Muscle of leg (tissue), 11 donors: ENCODE measurements around the gene ATP13A2. TPM values are rescaled to one million over a fixed set of nuclear protein-coding genes. Genes with fewer than 3 reads are reported as not detected.

Experiments
- DNase-seq: peaks from one replicate; pipeline ENCODE4 v3.0.0; 2013
- H3K27ac ChIP-seq: one replicate; pipeline ENCODE4 v1.5.1; 2013; ENCODE audit warnings: mild to moderate bottlenecking, low read length, control low read depth
- H3K27me3 ChIP-seq: one replicate; pipeline ENCODE4 v1.6.1; 2013; ENCODE audit warnings: low read length; ENCODE audit not compliant: control insufficient read depth, insufficient read depth
- H3K36me3 ChIP-seq: one replicate; pipeline ENCODE4 v1.6.1; 2013; ENCODE audit warnings: low read length; ENCODE audit not compliant: control insufficient read depth, insufficient read depth
- H3K4me1 ChIP-seq: one replicate; pipeline ENCODE4 v1.6.1; 2013; ENCODE audit warnings: low read length; ENCODE audit not compliant: control insufficient read depth, insufficient read depth
- H3K4me3 ChIP-seq: one replicate; pipeline ENCODE4 v1.5.1; 2013; ENCODE audit warnings: low read length, control low read depth
- H3K9me3 ChIP-seq: replicated peaks from 2 replicates; pipeline ENCODE4 v1.6.1; 2013; ENCODE audit warnings: low read depth, low read length; ENCODE audit not compliant: control insufficient read depth
- WGBS: methylation state at CpG from one replicate; pipeline ENCODE4 v1.1.5; 2013; ENCODE audit warnings: missing lambda C conversion rate; ENCODE audit not compliant: insufficient coverage; 5-methylcytosine and 5-hydroxymethylcytosine counted together
- polyA plus RNA-seq, 8 donors: library from polyadenylated mRNA; unstranded; fragments of 120-200 nt; gene quantifications; one replicate each; pipeline versions ENCODE4 v1.2.1 to v1.2.3, GENCODE V29; 2013; ENCODE audit warnings: inconsistent platforms in 1 of 8, low replicate concordance in 1 of 8; ENCODE audit not compliant: insufficient read length in 8 of 8, insufficient read depth in 1 of 8
- total RNA-seq: library from RNA; stranded (reverse); fragments of 120-200 nt; gene quantifications from one replicate; pipeline ENCODE4 v1.2.4, GENCODE V29; 2013

The ATP13A2 gene
- total and polyA plus RNA-seq, 9 donors = 8.8 to 25.0 (median 20.8) TPM

DNA sequence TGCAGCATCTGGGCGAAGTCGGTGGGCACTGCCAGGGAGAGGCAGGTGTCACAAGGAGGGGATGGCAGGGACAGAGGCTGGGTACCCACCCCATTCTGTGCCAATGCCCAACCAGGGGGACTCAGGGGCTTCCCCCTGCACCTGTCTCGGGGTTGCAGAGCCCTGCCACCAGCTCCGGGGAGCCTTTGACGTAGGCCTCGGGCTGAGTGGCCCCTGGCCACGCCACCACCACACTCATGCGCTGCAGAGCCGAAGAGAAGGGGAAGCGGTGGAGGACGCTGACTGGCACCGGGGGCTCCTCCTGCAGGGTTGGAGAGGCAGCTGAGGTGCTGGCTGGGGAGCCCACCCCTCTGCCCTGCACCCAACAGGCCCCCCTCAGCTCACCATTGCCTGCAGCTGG, 19.6 kb downstream of the ATP13A2 start:
- no peak overlapping the region for H3K27ac ChIP-seq
- DNase-seq = no peak
- no peaks in the 10 kb centered on the region for H3K4me1 ChIP-seq
- no peaks in the 10 kb centered on the region for H3K27me3 ChIP-seq
- no peaks in the 10 kb centered on the region for H3K9me3 ChIP-seq
- H3K36me3 ChIP-seq = peaks cover 50% of the 10 kb centered on the region
- 100% methylated on average over 6 of the region's 12 CpGs for whole genome bisulfite sequencing
- H3K4me3 ChIP-seq = no peak overlapping the region

DNA sequence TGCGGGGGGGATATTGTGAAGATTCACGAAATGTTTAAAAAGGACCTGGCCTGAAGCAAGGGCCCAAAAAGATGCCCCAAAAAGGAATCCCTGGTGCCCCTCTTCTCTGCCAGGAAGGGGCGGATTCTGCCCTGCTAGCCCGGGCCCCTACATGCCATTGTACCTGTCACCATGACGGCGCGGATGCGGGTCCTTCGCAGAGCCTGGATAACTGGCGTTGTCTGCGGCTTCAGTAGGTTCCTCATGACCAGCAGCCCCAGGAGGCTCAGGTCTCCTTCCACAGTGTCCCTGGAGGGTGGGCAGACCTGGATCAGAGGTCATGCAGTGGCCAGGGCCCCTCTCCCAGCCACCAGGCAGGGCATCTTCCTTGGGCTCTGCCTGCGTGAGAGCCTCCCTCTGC, 20.2 kb downstream of the ATP13A2 start:
- Histone ChIP-seq H3K9me3 (no peaks in the 10 kb centered on the region), H3K4me3 (no peak overlapping the region), H3K36me3 (peaks cover 50% of the 10 kb centered on the region), H3K4me1 (no peaks in the 10 kb centered on the region), H3K27me3 (no peaks in the 10 kb centered on the region), H3K27ac (no peak overlapping the region)
- no peak for DNase-seq
- 92% methylated on average over 11 of the region's 12 CpGs for WGBS

DNA sequence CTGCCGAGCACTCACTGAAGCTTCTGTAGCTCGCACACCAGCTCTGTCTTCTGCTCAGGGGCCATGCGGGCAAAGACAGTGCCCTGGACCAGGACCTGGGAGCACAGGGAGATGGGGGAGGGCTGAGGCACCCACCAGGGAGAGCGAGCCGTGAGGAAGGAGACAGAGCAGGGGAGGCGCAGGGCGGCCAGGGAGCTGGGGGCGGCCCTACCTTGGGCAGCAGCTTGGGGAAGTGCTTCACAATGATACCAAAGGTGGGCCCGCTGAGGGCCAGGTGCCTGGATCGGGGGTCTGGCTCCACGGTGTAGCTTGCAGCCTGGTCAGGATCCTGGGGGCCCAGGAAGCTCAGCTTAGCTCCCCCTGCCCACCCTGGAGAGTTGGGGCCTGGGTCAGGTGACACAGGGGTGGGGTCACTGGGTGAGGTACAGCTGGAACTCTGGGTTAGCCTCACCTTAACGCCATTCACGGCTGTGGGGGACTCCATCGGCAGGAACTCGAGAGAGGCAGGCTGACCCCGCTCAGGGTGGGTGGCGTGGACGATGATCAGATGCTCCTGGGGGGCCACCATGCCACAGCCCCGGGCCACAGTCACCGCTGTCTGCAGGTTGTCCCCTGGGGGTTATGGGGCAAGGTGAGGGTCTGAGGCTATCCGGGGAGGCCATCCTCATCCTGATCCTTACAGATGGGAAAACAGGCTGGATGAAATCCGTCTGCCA, 21.9 kb downstream of the ATP13A2 start:
- Histone ChIP-seq H3K36me3 (peaks cover 58% of the 10 kb centered on the region), H3K4me1 (peaks cover 3% of the 10 kb centered on the region), H3K4me3 (no peak overlapping the region), H3K27me3 (no peaks in the 10 kb centered on the region), H3K9me3 (no peaks in the 10 kb centered on the region), H3K27ac (no peak overlapping the region)
- DNase-seq = no peak
- 88% methylated on average over 20 of the region's 22 CpGs for WGBS

DNA sequence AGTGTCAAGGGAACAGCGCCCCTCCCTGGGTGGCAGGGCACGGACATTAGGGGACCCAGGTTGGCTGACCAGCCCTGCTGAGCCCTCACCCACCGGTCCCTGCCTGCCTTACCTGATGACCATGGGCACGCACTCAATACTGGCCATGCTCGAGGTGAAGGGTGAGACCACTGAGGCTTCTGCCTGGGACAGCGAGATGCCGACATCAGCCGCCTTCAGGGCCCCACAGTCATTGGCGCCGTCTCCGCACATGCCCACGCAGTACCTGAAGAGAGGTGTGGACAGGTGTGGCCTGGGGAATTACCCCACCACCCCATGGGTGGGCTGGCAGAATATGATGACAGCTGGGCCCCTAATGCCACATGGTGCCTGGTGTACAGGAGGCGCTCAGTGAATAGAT, 23.5 kb downstream of the ATP13A2 start:
- H3K27me3 ChIP-seq = no peaks in the 10 kb centered on the region
- H3K4me3 ChIP-seq = no peak overlapping the region
- H3K9me3 ChIP-seq = no peaks in the 10 kb centered on the region
- H3K4me1 ChIP-seq = peaks cover 9% of the 10 kb centered on the region
- 91% methylated on average over 6 of the region's 13 CpGs for WGBS
- no peak overlapping the region for H3K27ac ChIP-seq
- no peak for DNase-seq
- H3K36me3 ChIP-seq = peaks cover 50% of the 10 kb centered on the region

DNA sequence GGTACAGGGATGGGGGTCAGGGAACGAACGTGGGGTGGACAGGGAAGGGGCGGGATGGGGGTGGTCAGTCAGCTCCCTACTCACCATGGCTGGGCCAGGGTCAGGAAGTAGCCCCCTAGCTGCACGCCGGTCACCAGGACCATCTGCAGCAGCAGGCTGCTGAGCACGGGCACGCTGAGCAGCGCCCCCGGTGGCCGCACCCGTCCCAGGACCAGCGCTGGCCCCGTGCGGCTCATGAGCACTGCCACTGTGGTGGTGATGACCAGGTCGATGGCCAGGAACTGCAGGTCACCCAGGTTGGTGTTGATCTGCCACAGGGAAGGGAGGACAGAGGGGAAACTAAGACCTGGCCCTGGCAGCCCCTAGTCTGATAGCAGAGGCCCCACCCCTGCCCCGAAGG, 24.8 kb downstream of the ATP13A2 start:
- Histone ChIP-seq H3K9me3 (no peaks in the 10 kb centered on the region), H3K27ac (no peak overlapping the region), H3K27me3 (peaks cover 5% of the 10 kb centered on the region), H3K4me1 (peaks cover 9% of the 10 kb centered on the region), H3K36me3 (peaks cover 43% of the 10 kb centered on the region), H3K4me3 (no peak overlapping the region)
- no peak for DNase-seq
- WGBS = 51% methylated on average over 12 of the region's 16 CpGs

DNA sequence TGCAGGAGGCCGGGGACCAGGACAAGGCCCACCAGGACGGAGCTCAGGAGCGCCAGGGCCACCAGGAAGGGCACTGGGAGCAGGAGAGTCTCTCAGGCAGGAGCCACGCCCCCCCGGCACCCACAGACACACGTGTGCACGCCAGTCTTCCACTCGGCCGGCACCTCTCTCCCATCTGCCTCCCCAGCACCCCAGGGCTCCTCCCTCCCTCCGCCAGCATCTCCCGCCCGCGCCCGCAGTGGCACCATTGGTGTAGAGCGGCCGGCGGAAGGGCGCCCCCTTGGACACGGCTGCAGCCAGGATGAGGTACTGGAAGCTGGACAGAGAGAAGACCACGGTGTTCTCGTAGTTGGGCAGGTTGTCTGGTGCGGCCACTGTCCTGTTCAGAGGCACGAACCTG, 25.2 kb downstream of the ATP13A2 start:
- WGBS = 76% methylated on average over 22 of the region's 23 CpGs
- peaks cover 39% of the 10 kb centered on the region for H3K36me3 ChIP-seq
- peaks cover 9% of the 10 kb centered on the region for H3K4me1 ChIP-seq

DNA sequence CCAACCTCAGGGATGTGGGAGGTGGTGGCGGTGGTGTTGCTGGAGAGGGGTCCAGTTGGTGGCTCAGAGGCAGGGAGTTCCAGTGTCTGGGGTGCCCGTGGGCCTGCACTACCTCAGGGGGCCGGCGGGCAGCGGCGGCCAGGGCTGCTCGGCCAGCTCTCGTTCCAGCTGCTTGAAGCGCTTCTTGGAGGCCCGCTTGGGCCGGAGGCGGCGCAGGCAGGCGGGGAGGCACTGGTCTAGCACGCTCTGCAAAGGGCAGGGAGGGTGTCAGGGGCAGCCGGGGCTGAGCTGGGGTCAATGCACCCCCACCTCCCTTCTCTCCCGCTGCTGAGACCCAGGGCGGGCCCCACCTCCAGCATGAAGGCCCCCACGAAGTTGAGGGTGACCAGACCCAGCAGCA, 25.6 kb downstream of the ATP13A2 start:
- 80% methylated on average over 6 of the region's 19 CpGs for WGBS
- DNase-seq = no peak
- H3K36me3 ChIP-seq = peaks cover 34% of the 10 kb centered on the region

More for the DNA sequence above, 25.2 kb downstream of the ATP13A2 start:
- H3K27me3 ChIP-seq = peaks cover 5% of the 10 kb centered on the region
- H3K4me3 ChIP-seq = no peak overlapping the region
- H3K9me3 ChIP-seq = no peaks in the 10 kb centered on the region
- no peak overlapping the region for H3K27ac ChIP-seq
- no peak for DNase-seq

DNA sequence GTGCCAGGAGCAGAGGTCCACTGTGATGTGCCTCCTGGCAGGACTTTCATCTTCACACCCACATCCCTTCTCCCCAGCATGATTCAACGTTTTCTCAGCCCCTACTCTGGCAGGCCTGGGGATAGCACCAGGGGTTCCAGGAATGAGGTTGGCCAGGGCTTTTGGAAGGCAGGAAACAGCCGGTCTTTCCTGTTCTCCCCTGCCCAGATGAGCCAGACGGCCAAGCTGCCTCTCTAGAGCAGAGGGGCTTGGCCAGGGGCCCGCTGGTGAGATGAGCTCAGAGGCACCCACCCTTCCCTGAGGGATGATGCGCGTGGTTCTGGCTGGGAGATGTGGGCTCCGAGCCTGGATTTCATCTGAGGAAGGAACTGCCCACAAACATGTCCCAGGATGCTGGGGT, 27.0 kb downstream of the ATP13A2 start:
- H3K4me3 ChIP-seq = no peak overlapping the region
- DNase-seq = peak; percentile 81
- H3K4me1 ChIP-seq = peaks cover 16% of the 10 kb centered on the region
- WGBS = 14% methylated on average over 1 of the region's 7 CpGs
- peaks cover 28% of the 10 kb centered on the region for H3K36me3 ChIP-seq
- H3K9me3 ChIP-seq = no peaks in the 10 kb centered on the region
- H3K27ac ChIP-seq = peak overlapping the region; percentile 21
- peaks cover 21% of the 10 kb centered on the region for H3K27me3 ChIP-seq

More for the DNA sequence above, 25.6 kb downstream of the ATP13A2 start:
- H3K4me1 ChIP-seq = peaks cover 9% of the 10 kb centered on the region
- H3K9me3 ChIP-seq = no peaks in the 10 kb centered on the region
- H3K27ac ChIP-seq = no peak overlapping the region
- H3K4me3 ChIP-seq = no peak overlapping the region
- peaks cover 9% of the 10 kb centered on the region for H3K27me3 ChIP-seq

DNA sequence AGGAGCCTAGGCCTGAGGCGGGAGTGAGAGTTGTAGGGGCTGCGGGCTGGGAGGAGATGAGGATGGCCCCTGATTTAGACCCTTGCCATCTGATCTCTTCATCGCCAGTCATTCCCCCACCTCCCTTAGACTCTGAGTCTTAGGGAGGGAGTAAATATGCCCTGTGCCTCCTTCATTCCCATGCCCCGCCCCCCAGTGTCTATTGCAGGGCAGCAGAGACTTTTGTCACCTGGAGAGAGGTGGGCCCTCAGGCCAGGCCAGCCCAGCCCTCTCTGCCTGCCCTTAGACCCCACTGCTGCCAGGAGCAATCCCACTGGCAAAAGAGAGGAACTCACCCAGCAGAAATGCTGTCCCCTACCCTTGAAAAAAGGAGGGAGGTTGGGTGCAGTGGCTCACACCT, 28.1 kb downstream of the ATP13A2 start:
- peaks cover 23% of the 10 kb centered on the region for H3K36me3 ChIP-seq
- H3K4me3 ChIP-seq = no peak overlapping the region
- WGBS = no CpG with 5 or more reads among the region's 4 CpGs
- peaks cover 27% of the 10 kb centered on the region for H3K4me1 ChIP-seq
- H3K9me3 ChIP-seq = no peaks in the 10 kb centered on the region
- no peak overlapping the region for H3K27ac ChIP-seq
- peaks cover 24% of the 10 kb centered on the region for H3K27me3 ChIP-seq
- no peak for DNase-seq

DNA sequence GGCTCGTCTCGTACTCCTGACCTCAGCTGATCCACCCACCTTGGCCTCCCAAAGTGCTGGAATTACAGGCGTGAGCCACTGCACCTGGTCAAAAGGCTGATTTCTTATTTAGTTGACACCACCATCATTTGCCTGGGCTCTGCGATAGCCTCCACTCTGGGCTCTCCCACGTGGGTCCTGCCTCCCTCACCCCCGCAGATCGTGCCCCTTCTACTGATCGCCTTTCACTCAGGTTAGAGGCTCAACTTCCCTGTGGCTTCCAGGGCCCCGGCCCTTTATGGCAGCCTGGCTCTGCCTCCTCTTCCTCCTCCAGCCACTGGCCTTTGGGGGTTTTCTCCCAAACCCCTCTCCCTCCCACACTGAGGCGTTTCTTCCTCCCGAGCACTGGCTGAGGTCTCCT, 28.8 kb downstream of the ATP13A2 start:
- no peak overlapping the region for H3K4me3 ChIP-seq
- H3K9me3 ChIP-seq = no peaks in the 10 kb centered on the region
- H3K27ac ChIP-seq = no peak overlapping the region
- peaks cover 33% of the 10 kb centered on the region for H3K4me1 ChIP-seq
- WGBS = 57% methylated on average over 11 of the region's 11 CpGs
- H3K27me3 ChIP-seq = peaks cover 24% of the 10 kb centered on the region
- DNase-seq = no peak
- H3K36me3 ChIP-seq = peaks cover 19% of the 10 kb centered on the region
